Panc1 (cell line): ENCODE data around the gene FAM174C.

ENCODE experiments used
- CTCF ChIP-seq: fragments of 450-650 bp; IDR thresholded peaks from 2 replicates; pipeline ENCODE4 v1.5.1; 2017; ENCODE audit warnings: mild to moderate bottlenecking
- POLR2AphosphoS5 ChIP-seq: IDR thresholded peaks from 2 replicates; pipeline ENCODE4 v1.6.1; 2012; ENCODE audit warnings: mild to moderate bottlenecking, low read depth, low read length, moderate library complexity

DNA sequence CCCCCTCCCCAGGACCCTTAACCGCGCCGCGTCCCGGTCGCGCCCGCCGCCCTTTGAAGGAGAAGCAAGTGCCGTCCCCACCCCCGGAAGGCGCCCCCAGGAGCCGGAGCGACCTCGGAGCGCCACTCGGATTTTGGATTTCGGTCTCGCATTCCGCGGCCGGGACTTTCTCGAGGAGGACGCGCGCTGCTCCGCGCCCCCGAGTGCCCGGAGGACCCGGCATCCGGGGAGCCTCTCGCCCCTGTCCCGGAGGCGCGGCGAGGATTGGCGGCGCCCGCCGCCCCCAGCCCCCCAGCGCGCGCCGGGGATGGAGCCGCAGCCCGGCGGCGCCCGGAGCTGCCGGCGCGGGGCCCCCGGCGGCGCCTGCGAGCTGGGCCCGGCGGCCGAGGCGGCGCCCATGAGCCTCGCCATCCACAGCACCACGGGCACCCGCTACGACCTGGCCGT, 25.3 kb upstream of the FAM174C start:
- no peak for TF ChIP-seq CTCF
- TF ChIP-seq POLR2AphosphoS5, result no peak
